Heart right ventricle (tissue), 16 donors: ENCODE measurements around the gene NRL. TPM values are rescaled to one million over a fixed set of nuclear protein-coding genes. Genes with fewer than 3 reads are reported as not detected.

Source experiments
- ATAC-seq, 8 donors: fragments of 200-7000 bp; cut with Tn5 transposase; one replicate each; pipeline ENCODE4 v1.9.1; 2020; ENCODE audit warnings: mild to moderate bottlenecking in 8 of 8, moderate library complexity in 8 of 8, moderate number of reproducible peaks in 1 of 8
- DNase-seq, 2 donors: peaks; one replicate each; pipeline ENCODE4 v3.0.0-alpha.2; 2020
- H3K27ac ChIP-seq, 10 donors: fragments of 200-600 bp; sonication (generic) in 2 of 10; one replicate each; pipeline versions ENCODE4 v1.5.0 to v1.8.0; 2020 to 2022; ENCODE audit warnings: mild to moderate bottlenecking in 3 of 10
- H3K27me3 ChIP-seq, 7 donors: fragments of 200-600 bp; one replicate each; pipeline ENCODE4 v1.8.0; 2021 to 2022; ENCODE audit warnings: mild to moderate bottlenecking in 2 of 7
- H3K36me3 ChIP-seq, 9 donors: fragments of 200-600 bp; sonication (generic) in 1 of 9; one replicate each; pipeline versions ENCODE4 v1.5.0 to v1.8.0; 2020 to 2022; ENCODE audit warnings: mild to moderate bottlenecking in 2 of 9
- H3K4me1 ChIP-seq, 9 donors: fragments of 200-600 bp; sonication (generic) in 1 of 9; one replicate each; pipeline versions ENCODE4 v1.5.0 to v1.8.0; 2020 to 2022; ENCODE audit warnings: mild to moderate bottlenecking in 4 of 9
- H3K4me3 ChIP-seq, 10 donors: fragments of 200-600 bp; sonication (generic) in 2 of 10; one replicate each; pipeline versions ENCODE4 v1.5.0 to v1.8.0; 2020 to 2022; ENCODE audit warnings: mild to moderate bottlenecking in 7 of 10, moderate library complexity in 2 of 10
- H3K9me3 ChIP-seq, 11 donors: fragments of 200-600 bp in 10 of 11; sonication (generic) in 2 of 11; one replicate each; pipeline versions ENCODE4 v1.5.0 to v1.8.0; 2013 to 2022; ENCODE audit warnings: mild to moderate bottlenecking in 2 of 11, control low read depth in 1 of 11, moderate library complexity in 1 of 11
- CTCF ChIP-seq, 9 donors: fragments of 200-600 bp; sonication (generic) in 2 of 9; IDR thresholded peaks; one replicate each; pipeline versions ENCODE4 v1.5.0 to v1.8.0; 2021 to 2022; ENCODE audit warnings: antibody characterized with exemption in 9 of 9, mild to moderate bottlenecking in 5 of 9, moderate library complexity in 1 of 9
- WGBS, 2 donors: extraction: QIAGEN DNeasy Blood & Tissue Kit; methylation state at CpG; one replicate each; pipeline ENCODE4 v1.1.7; 2013; ENCODE audit warnings: inconsistent platforms in 1 of 2; 5-methylcytosine and 5-hydroxymethylcytosine counted together
- intact Hi-C, 10 donors: fragments of 100-400 bp; cut with DNase I; formaldehyde crosslinking; loops; one replicate each; pipeline versions ENCODE4 v1.11.1 to v1.14.2; 2022
- polyA plus RNA-seq, 2 donors: library from polyadenylated mRNA; stranded (reverse); fragments of 200-250 nt; gene quantifications; one replicate each; pipeline ENCODE4 v1.2.3, GENCODE V29; 2013
- total RNA-seq, 10 donors: library from RNA; stranded (reverse); fragmentation: NEBNext Ultra II Directional in 3 of 10; extraction: Animal tissue kit (Norgen Biotek cat#: 25700) in 3 of 10; gene quantifications; one replicate each; pipeline versions ENCODE4 v1.2.1 to v1.2.4, GENCODE V29; 2021 to 2023
- donor health status: Arrhythmogenic right ventricular cardiomyopathy.
- donor health status: ischemic (EF 13 %, LVEDD 7.1; RV severe dilation, severe dysfunction).
- donor health status: healthy with polysubstance abuse.
- donor health status: DM: no; HTN: yes; CAD: no.
- donor health status: DM: no; HTN: no; CAD: no.
- donor health status: ischemic (EF 25% LVEDD 6.9; RV normal size, moderate dysfunction).
- donor health status: ischemic (EF 25% LVEDD 5.7; RV mildly dilated, moderate dysfunction).
- donor health status: healthy.
- donor health status: DM: yes; HTN: yes; CAD: no.
- donor health status: Ischemic cardiomyopathy.
- donor health status: ischemic (EF 35%, LVEDD 5.7; RV mildly dilated, moderate dysfunction).
- donor health status: nonischemic (EF 11% LVEDD 7.7; RV severe dilation, severe dysfunction).
- donor health status: DM: yes; HTN: yes; CAD: no.
- donor health status: PGD.
- donor health status: ischemic (EF 29% LVEDD 5.4; RV normal size, mild dysfunction).
- donor health status: nonischemic (EF 23%, LVEDD 6.1; RV moderate dilation, normal function).

NRL gene
- total and polyA plus RNA-seq, 12 donors = 1.5 to 3.5 (median 2.2) TPM

DNA sequence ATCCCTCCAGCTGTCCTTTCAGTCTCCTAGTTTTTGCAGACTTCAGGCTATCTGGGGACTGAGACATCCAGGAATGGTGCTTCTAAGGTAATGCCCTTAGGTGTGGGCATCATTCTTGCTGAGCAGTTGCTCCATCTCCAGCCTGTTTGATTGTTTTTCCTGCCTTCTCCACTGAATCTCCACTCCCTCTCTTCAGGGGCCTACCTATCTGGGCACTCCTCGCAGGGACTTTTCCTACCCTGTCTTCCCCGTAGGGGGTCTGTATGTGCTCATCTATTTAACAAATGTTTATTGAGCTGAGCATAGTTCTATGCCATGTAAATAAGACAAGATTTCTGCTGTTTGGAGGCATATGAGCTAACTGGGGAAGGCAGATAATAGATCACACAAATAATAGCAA, 18.2 kb upstream of the NRL start:
- TF ChIP-seq CTCF (IDR thresholded peaks at IDR 0.05) = no peak
- 59 to 69% methylated on average over 2 of the region's 2 CpGs for WGBS, 2 donors
- no peak for ATAC-seq
- peaks cover 0 to 10% (median 4%) of the 10 kb centered on the region in 9 donors for H3K36me3 ChIP-seq
- H3K27me3 ChIP-seq = no peaks in the 10 kb centered on the region
- H3K4me1 ChIP-seq = peaks cover 21 to 58% (median 42%) of the 10 kb centered on the region in 9 donors
- intact Hi-C loops = no loop called here
- H3K4me3 ChIP-seq = peak overlapping the region in 7 of 10 donors; percentile 10 to 50 (median 41)
- H3K27ac ChIP-seq = peak overlapping the region in 8 of 10 donors; percentile 92 to 98 (median 94)
- no peaks in the 10 kb centered on the region for H3K9me3 ChIP-seq
- no peak for DNase-seq

DNA sequence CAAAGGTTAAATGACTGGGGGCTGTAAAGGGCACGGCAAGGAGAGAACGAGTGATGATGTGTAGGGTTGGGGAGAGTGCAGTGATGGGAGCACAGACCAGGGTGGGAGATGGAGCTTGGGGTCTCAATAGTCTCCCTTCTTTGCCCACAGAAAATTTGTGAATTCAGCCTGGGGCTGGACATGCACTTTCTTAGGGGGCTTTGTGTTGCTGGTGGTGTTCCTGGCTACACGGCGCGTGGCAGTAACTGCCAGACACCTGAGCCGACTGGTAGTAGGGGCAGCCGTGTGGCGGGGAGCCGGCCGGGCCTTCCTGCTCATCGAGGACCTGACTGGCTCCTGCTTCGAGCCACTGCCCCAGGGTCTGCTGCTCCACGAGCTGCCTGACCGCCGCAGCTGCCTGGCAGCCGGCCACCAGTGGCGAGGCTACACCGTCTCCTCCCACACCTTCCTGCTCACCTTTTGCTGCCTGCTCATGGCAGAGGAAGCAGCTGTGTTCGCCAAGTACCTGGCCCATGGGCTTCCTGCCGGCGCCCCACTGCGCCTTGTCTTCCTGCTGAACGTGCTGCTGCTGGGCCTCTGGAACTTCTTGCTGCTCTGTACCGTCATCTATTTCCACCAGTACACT, 17.4 kb upstream of the NRL start:
- no peaks in the 10 kb centered on the region for H3K9me3 ChIP-seq
- peak overlapping the region; percentile 2 to 50 (median 36) for H3K4me3 ChIP-seq
- H3K4me1 ChIP-seq = peaks cover 20 to 50% (median 39%) of the 10 kb centered on the region in 9 donors
- no peak for TF ChIP-seq CTCF (IDR thresholded peaks at IDR 0.05)
- intact Hi-C loops = no loop called here
- H3K27me3 ChIP-seq = no peaks in the 10 kb centered on the region
- ATAC-seq (peak in 4 of 8 donors; percentile 1 to 8 (median 6)), DNase-seq (peak in 1 of 2 donors; percentile 50)
- 31 to 35% methylated on average over 24 of the region's 24 CpGs for WGBS, 2 donors
- H3K27ac ChIP-seq = peak overlapping the region; percentile 81 to 98 (median 94)
- H3K36me3 ChIP-seq = peaks cover 0 to 2% (median 0%) of the 10 kb centered on the region in 9 donors

DNA sequence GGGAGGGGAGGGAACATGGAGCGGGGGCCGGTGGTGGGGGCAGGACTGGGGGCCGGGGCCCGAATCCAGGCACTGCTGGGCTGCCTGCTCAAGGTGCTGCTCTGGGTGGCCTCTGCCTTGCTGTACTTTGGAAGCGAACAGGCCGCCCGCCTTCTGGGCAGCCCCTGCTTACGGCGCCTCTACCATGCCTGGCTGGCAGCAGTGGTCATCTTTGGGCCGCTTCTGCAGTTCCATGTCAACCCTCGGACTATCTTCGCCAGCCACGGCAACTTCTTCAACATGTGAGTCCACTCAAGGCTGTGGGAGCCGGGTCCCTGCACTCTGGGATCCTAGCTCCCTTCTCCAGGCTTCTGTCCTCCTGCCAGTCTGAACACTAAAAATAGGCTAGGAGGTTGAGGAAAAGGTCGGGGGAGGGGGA, 16.8 kb upstream of the NRL start:
- DNase-seq (peak in 1 of 2 donors; percentile 44), ATAC-seq (peak in 6 of 8 donors; percentile 21 to 55 (median 46))
- Histone ChIP-seq H3K4me3 (peak overlapping the region; percentile 2 to 50 (median 36)), H3K36me3 (no peaks in the 10 kb centered on the region), H3K4me1 (peaks cover 14 to 44% (median 33%) of the 10 kb centered on the region in 9 donors), H3K27ac (peak overlapping the region; percentile 81 to 98 (median 94)), H3K27me3 (no peaks in the 10 kb centered on the region), H3K9me3 (no peaks in the 10 kb centered on the region)
- TF ChIP-seq CTCF (IDR thresholded peaks at IDR 0.05) = no peak
- 36 to 41% methylated on average over 15 of the region's 15 CpGs for WGBS, 2 donors
- intact Hi-C loops = loop anchor here in 3 of 10 donors (1.0 to 2.0 kb wide), 2 partner anchors 16 to 17 kb away; partner anchors contain the start of genes DCAF11 (in 2 of the 3) and NRL (in 2 of the 3)

DNA sequence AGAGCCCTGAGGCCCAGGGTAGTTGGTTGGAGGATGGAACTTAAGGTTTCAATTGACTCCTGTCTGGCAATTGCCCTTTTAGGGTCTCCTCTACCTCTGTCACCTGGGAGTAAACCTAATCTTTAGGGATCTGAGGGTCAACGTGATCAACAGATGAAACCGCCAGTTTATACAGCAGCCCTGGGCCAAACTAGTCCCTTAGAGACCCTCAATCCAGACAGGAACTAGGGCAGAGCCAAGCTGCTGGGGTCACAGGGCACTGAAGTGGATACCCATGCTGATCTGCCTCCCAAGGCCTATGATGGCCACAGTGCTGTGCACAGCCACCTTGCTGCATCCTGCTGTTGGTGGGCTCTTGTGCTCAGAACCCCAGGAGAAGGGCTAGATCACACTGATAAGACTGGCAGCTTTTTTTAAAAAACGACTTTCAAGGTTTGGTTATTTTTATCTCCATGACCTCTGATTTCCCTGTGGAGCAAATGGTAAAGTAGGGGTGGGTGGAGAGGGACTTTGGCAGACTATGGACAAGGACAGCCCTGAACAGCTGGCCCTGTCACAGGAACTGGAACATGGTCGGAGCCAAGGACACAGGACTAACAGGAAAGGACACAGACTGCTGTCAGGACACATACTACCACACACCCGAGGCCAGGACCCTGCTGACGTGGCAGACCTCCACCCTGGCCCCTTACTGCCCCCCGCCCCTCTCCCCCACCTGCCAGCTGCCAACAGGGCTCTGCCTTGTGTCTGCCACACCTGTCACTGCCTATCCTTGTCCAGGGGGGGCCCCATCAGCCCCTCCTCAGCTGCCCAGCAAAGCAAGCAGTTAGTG, 16.2 kb upstream of the NRL start:
- Histone ChIP-seq H3K4me1 (peaks cover 14 to 41% (median 26%) of the 10 kb centered on the region in 9 donors), H3K27me3 (no peaks in the 10 kb centered on the region), H3K9me3 (no peaks in the 10 kb centered on the region), H3K27ac (peak overlapping the region; percentile 81 to 98 (median 94)), H3K4me3 (peak overlapping the region in 9 of 10 donors; percentile 10 to 50 (median 41)), H3K36me3 (no peaks in the 10 kb centered on the region)
- TF ChIP-seq CTCF (IDR thresholded peaks at IDR 0.05) = no peak
- ATAC-seq (peak; percentile 52 to 87 (median 78)), DNase-seq (peak; percentile 77 to 83)
- intact Hi-C loops = loop anchor here in 3 of 10 donors (1.0 to 2.0 kb wide), 2 partner anchors 16 kb away; partner anchors contain the start of genes DCAF11 (in 2 of the 3) and NRL (in 2 of the 3)
- WGBS, 2 donors = 12 to 26% methylated on average over 7 of the region's 7 CpGs
